Activated naive CD4-positive, alpha-beta T cell treated with anti-CD3 and anti-CD28 coated beads for 36 hours (primary cell): Measurements from ENCODE around the gene SLC2A4RG. TPM values are rescaled to one million over a fixed set of nuclear protein-coding genes. Genes with fewer than 3 reads are reported as not detected.

ENCODE experiments used
- CTCF ChIA-PET: fragments of 350-600 bp; sonication (Branson Sonifier 250); formaldehyde crosslinking; loops from one replicate; lab custom pipeline; 2021; ENCODE audit warnings: antibody characterized with exemption; lab: Charles Lee
- DNase-seq: peaks from one replicate; pipeline ENCODE4 v3.0.0-alpha.2; 2020
- H3K27ac Mint-ChIP-seq: one replicate; pipeline ENCODE4 v1.8.0; 2021; ENCODE audit warnings: mild to moderate bottlenecking, mixed read lengths
- H3K27me3 Mint-ChIP-seq: one replicate; pipeline ENCODE4 v1.8.0; 2021; ENCODE audit warnings: low read depth, mixed read lengths
- H3K36me3 Mint-ChIP-seq: one replicate; pipeline ENCODE4 v1.8.0; 2021; ENCODE audit warnings: low read depth, mixed read lengths
- H3K4me1 Mint-ChIP-seq: one replicate; pipeline ENCODE4 v1.8.0; 2021; ENCODE audit warnings: low read depth, mixed read lengths
- H3K4me3 Mint-ChIP-seq: one replicate; pipeline ENCODE4 v1.8.0; 2021; ENCODE audit warnings: mild to moderate bottlenecking, moderate library complexity, mixed read lengths
- H3K9me3 Mint-ChIP-seq: one replicate; pipeline ENCODE4 v1.8.0; 2021; ENCODE audit warnings: mixed read lengths
- intact Hi-C: fragments of 100-400 bp; cut with micrococcal nuclease; formaldehyde crosslinking; loops from one replicate; pipeline ENCODE4 v1.15.1; 2023
- total RNA-seq, 2 experiments: library from RNA; stranded (reverse); gene quantifications; one replicate each; pipeline ENCODE4 v1.2.3, GENCODE V29; 2021

Gene SLC2A4RG
- total RNA-seq, 2 experiments from 2014 or later, result 22.4 to 24.8 TPM

DNA sequence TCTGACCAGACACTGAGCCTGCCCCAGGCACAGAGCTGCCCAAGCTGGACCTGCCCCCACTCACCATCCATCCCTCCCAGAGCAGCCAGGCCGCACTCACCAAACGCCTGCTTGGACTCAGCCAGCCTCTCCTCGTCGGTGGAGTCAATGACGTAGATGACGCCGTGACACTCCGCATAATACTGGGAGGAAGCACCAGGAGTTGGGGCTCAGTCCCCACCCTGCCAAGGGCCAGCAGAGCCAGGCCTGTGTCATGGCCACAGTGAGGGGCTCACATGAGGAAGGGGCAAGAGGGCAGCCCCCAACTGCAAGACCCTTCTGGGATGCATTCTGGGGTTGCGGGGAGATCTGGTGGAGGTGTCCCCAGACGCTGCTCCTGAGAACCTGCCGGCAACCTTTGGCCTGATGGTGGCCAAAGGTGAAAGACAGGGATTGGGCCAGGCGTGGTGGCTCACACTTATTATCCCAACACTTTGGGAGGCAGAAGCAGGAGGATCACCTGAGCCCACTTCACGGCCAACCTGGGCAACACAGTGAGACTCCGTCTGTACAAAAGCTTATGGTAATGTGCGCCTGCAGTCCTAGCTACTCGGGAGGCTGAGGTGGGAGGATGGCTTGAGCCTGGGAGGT, 37.4 kb upstream of the SLC2A4RG start:
- no peak for DNase-seq
- H3K9me3 Mint-ChIP-seq, result no peaks in the 10 kb centered on the region
- intact Hi-C loops, result no loop called here
- H3K36me3 Mint-ChIP-seq, result peaks cover 11% of the 10 kb centered on the region
- H3K4me3 Mint-ChIP-seq, result no peak overlapping the region
- H3K4me1 Mint-ChIP-seq, result peaks cover 44% of the 10 kb centered on the region
- CTCF ChIA-PET, result no interaction called here
- H3K27ac Mint-ChIP-seq, result peak overlapping the region; percentile 71
- H3K27me3 Mint-ChIP-seq, result no peaks in the 10 kb centered on the region

GRCh38 chr20:63702751-63703470, 36.7 kb upstream of the SLC2A4RG start:
- DNase-seq, result no peak
- CTCF ChIA-PET, result no interaction called here
- Mint-ChIP-seq H3K27me3 (no peaks in the 10 kb centered on the region), H3K27ac (peak overlapping the region; percentile 71), H3K36me3 (peaks cover 11% of the 10 kb centered on the region), H3K9me3 (no peaks in the 10 kb centered on the region), H3K4me3 (no peak overlapping the region), H3K4me1 (peaks cover 38% of the 10 kb centered on the region)
- intact Hi-C loops, result no loop called here

DNA sequence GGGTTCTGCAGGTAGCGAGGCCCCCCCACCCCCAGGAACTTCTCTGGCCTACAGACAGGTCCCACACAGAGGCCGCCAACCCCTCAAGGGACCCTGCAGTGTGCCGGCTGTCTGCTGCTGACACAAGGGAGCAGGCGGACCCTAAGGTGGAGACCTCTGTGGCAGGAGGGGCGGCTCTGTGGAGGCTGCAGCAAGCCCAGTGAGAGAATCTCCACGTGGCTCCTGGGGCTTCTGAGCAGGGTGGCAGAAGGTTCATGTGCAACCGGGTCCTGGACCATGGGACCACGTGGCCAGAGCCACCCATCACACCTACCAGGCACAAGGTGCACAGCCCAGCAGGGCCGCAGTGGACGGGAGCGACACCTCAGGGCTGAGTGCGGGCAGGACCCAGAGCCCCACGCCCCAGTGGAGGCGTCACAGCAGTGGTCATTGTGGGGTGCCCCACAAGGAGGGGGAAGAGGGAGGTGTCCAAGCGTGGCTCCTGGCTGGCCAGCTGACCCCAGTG, 36.1 kb upstream of the SLC2A4RG start:
- CTCF ChIA-PET, result interaction anchor here (0.7 to 2.0 kb wide), 2 partner anchors 82 to 416 kb away, joined by 3 to 6 read pairs; no protein-coding TSS in a partner anchor
- intact Hi-C loops, result no loop called here
- Mint-ChIP-seq H3K4me1 (peaks cover 35% of the 10 kb centered on the region), H3K27me3 (no peaks in the 10 kb centered on the region), H3K4me3 (no peak overlapping the region), H3K27ac (no peak overlapping the region), H3K36me3 (peaks cover 11% of the 10 kb centered on the region), H3K9me3 (no peaks in the 10 kb centered on the region)
- no peak for DNase-seq

GRCh38 chr20:63703976-63704748, 35.4 kb upstream of the SLC2A4RG start:
- CTCF ChIA-PET, result interaction anchor here (0.7 to 2.0 kb wide), 2 partner anchors 82 to 415 kb away, joined by 3 to 6 read pairs; no protein-coding TSS in a partner anchor
- Mint-ChIP-seq H3K9me3 (no peaks in the 10 kb centered on the region), H3K4me1 (peaks cover 35% of the 10 kb centered on the region), H3K4me3 (no peak overlapping the region), H3K27ac (no peak overlapping the region), H3K36me3 (peaks cover 12% of the 10 kb centered on the region), H3K27me3 (no peaks in the 10 kb centered on the region)
- intact Hi-C loops, result no loop called here
- DNase-seq, result no peak

GRCh38 chr20:63704749-63705117, 34.8 kb upstream of the SLC2A4RG start:
- Mint-ChIP-seq H3K36me3 (peaks cover 15% of the 10 kb centered on the region), H3K9me3 (no peaks in the 10 kb centered on the region), H3K4me1 (peaks cover 36% of the 10 kb centered on the region), H3K4me3 (no peak overlapping the region), H3K27me3 (no peaks in the 10 kb centered on the region), H3K27ac (no peak overlapping the region)
- CTCF ChIA-PET, result interaction anchor here (2.0 kb wide), 1 partner anchor 81 kb away, joined by 6 read pairs; no protein-coding TSS in a partner anchor
- intact Hi-C loops, result no loop called here
- no peak for DNase-seq

DNA sequence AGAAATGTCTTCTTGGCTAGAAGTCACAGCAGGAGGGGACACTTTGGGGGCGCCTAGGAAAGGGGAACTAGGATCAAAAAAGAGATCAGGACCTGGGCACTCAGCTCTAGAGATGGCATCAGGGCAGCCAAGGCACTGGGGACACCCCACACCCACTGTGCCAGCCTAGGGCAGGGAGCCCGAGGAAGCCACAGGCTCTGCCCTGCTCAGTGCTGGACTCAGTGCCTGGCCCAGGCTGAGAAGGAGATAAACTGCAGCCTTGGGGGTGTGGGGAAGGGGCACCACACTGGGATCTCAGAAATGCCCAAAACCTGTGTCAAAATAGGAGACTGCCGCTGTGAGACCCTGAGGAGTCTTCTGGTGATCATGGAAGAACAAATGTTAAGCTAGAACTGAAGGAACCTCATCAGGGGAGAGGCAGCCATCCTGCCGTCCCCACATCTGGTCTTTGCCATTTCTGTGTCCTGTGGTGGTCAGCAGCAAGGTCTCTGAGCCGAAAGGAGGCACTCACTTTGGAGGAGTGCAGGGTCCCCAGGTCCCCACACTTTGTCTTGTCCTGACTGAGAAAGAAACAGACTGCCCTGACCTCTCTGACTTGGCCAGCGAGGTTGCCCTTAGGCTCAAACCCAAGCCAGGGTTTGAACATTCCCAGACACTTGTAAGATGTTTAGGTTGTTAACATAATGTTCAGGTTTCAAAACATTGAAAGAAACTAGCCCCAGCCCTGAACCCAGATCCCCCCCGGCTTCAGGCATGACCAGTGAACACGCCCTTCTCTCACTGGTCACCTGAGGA, 34.1 kb upstream of the SLC2A4RG start:
- DNase-seq, result no peak
- Mint-ChIP-seq H3K4me3 (peak overlapping the region; percentile 9), H3K27ac (no peak overlapping the region), H3K9me3 (no peaks in the 10 kb centered on the region), H3K27me3 (no peaks in the 10 kb centered on the region), H3K4me1 (peaks cover 37% of the 10 kb centered on the region), H3K36me3 (peaks cover 17% of the 10 kb centered on the region)
- intact Hi-C loops, result loop anchor here (1.0 to 2.0 kb wide), 4 partner anchors 31 to 269 kb away; partner anchors contain the start of genes GMEB2 and LIME1
- CTCF ChIA-PET, result interaction anchor here (0.6 to 2.0 kb wide), 4 partner anchors 31 to 250 kb away, joined by 3 to 6 read pairs (median 4); partner anchors contain the start of gene LIME1

DNA sequence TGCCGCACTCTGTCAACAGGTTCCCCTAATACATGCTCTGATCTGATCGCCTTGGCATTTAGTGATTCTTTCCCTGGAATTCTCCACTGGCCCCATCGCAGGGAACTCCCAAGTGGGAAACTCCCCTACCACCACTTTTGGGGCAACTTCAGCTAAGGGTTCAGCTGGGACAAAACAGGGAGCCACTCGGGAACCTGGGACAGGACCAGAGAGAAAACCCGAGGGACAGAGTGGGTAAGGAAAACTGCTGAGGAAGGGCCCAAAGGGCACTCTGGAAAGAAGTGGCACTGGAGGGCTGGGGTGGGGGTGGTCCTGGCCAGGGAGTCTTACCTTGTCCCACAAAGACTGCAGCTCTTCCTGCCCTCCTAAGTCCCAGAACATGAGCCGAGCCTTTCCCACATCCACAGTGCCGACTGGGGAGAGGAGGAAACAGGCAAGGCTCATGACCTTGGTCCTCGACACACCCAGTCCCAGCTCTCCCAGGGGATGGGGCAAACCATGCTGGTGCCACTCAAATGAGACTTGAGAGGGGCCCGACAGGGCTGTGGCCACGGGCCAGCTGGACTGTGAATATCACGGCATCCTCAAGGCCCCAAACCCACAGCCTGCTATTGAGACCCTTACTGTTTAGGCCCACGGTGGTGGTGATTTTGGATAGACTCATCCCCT, 33.4 kb upstream of the SLC2A4RG start:
- Mint-ChIP-seq H3K27me3 (no peaks in the 10 kb centered on the region), H3K27ac (peak overlapping the region; percentile 86), H3K36me3 (peaks cover 24% of the 10 kb centered on the region), H3K4me1 (peaks cover 41% of the 10 kb centered on the region), H3K4me3 (peak overlapping the region; percentile 80), H3K9me3 (no peaks in the 10 kb centered on the region)
- no peak for DNase-seq
- CTCF ChIA-PET, result interaction anchor here (0.6 to 1.9 kb wide), 8 partner anchors 15 to 249 kb away, joined by 3 to 8 read pairs (median 3); partner anchors contain the start of gene LIME1
- intact Hi-C loops, result loop anchor here (1.0 to 2.0 kb wide), 4 partner anchors 31 to 268 kb away; partner anchors contain the start of genes GMEB2 and LIME1

GRCh38 chr20:63706852-63707557, 32.6 kb upstream of the SLC2A4RG start:
- H3K36me3 Mint-ChIP-seq, result peaks cover 29% of the 10 kb centered on the region
- intact Hi-C loops, result loop anchor here (1.0 to 2.0 kb wide), 9 partner anchors 30 to 267 kb away; partner anchors contain the start of genes GMEB2, LIME1, PTK6 and RTEL1
- peak; percentile 76 for DNase-seq
- CTCF ChIA-PET, result interaction anchor here (0.6 to 1.9 kb wide), 12 partner anchors 10 to 194 kb away, joined by 3 to 15 read pairs (median 4); partner anchors contain the start of gene LIME1
- H3K27me3 Mint-ChIP-seq, result no peaks in the 10 kb centered on the region
- peak overlapping the region; percentile 86 for H3K27ac Mint-ChIP-seq
- H3K9me3 Mint-ChIP-seq, result no peaks in the 10 kb centered on the region
- peaks cover 42% of the 10 kb centered on the region for H3K4me1 Mint-ChIP-seq
- peak overlapping the region; percentile 80 for H3K4me3 Mint-ChIP-seq

DNA sequence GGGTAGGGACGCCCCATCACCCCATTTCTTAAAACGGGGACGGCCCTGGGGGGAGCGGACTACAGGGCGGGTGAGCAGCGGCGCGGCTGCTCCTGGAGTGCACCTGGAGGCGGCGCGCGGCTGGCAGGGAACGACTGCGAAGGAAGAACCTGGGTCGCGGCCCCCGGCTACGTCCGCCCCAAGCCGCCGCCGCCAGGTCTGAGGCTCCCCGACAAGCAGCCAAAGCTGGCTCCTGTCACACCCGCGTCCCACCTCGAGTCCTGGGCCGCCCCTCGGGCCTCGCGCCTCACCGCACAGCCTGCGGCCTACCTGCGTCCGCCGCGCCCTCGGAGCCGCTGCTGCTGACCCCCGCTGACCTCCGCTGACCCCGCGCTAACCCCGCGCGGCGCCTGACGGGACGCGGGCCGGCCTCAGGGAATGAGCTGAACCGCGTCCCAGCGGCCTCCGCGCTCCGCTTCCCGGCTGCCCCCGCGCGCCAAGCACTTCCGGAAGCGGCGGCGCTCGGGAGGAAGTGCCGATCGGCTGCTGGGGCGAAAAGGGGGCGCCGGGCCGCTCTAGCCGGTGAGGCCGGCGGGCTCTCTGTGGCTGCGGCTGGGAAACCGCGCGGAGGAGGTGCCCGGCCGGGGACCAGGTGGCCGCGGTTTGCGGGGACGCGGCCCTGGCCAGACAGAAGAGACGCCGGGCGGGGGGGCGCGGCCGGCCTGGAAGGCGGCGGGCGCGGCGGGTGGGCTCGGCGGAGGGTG, 31.8 kb upstream of the SLC2A4RG start, which contains the start of the genes ARFRP1 and ZGPAT:
TSS of gene ARFRP1 (minus strand) at position 419 of the 743 bp plus-strand sequence. CDS start 885 bp downstream, outside the sequence.
TSS of gene ZGPAT (plus strand) at position 482 of the 743 bp plus-strand sequence. CDS start 542 bp downstream, outside the sequence.
- Mint-ChIP-seq H3K9me3 (no peaks in the 10 kb centered on the region), H3K4me3 (peak within 1 kb of the TSS; percentile 80), H3K36me3 (peaks cover 36% of the 10 kb centered on the region), H3K27ac (peak within 1 kb of the TSS; percentile 86), H3K27me3 (no peaks in the 10 kb centered on the region), H3K4me1 (peaks cover 46% of the 10 kb centered on the region)
- CTCF ChIA-PET, result interaction anchor here (0.6 to 1.9 kb wide), 13 partner anchors 10 to 188 kb away, joined by 3 to 15 read pairs (median 4); partner anchors contain the start of genes LIME1 and PTK6
- intact Hi-C loops, result loop anchor here (1.0 to 2.0 kb wide), 7 partner anchors 29 to 249 kb away; partner anchors contain the start of genes GMEB2, LIME1, PTK6 and RTEL1
- peak; percentile 90 for DNase-seq
